Keratinocyte (primary cell): Measurements from ENCODE around the gene SEZ6L2. TPM values are rescaled to one million over a fixed set of nuclear protein-coding genes. Genes with fewer than 3 reads are reported as not detected.

Source experiments
- DNase-seq: peaks from one replicate; pipeline ENCODE4 v3.0.0-alpha.2; 2011; ENCODE audit warnings: low read depth, missing footprints, low spot score
- FAIRE-seq: peaks from 2 replicates; lab custom pipeline; 2011; peaks lifted over from hg19 to GRCh38; lab: Jason Lieb, UNC
- H2AFZ ChIP-seq: 2 replicates; pipeline ENCODE4 v1.6.0; 2012; ENCODE audit warnings: low read length, control low read depth, inconsistent platforms; ENCODE audit not compliant: control insufficient read depth
- H3K27ac ChIP-seq: 2 replicates; pipeline ENCODE4 v1.5.1; 2011; ENCODE audit warnings: low read length; ENCODE audit not compliant: control insufficient read depth, insufficient read depth
- H3K27me3 ChIP-seq: 3 replicates; pipeline ENCODE4 v1.6.0; 2011; ENCODE audit warnings: low read length; ENCODE audit not compliant: control insufficient read depth, insufficient read depth; ENCODE audit errors: extremely low read depth
- H3K36me3 ChIP-seq, 2 experiments: 2 replicates in 1 of 2; 3 replicates in 1 of 2; pipeline ENCODE4 v1.5.1; 2011; ENCODE audit warnings: low read length in 2 of 2, mild to moderate bottlenecking in 1 of 2; ENCODE audit not compliant: control insufficient read depth in 2 of 2, insufficient read depth in 2 of 2; ENCODE audit errors: extremely low read depth in 1 of 2
- H3K4me1 ChIP-seq: 3 replicates; pipeline ENCODE4 v1.5.1; 2011; ENCODE audit warnings: low read length; ENCODE audit not compliant: control insufficient read depth, insufficient read depth; ENCODE audit errors: extremely low read depth
- H3K4me2 ChIP-seq: 3 replicates; pipeline ENCODE4 v1.6.0; 2011; ENCODE audit warnings: low read depth, low read length; ENCODE audit not compliant: control insufficient read depth, insufficient read depth; ENCODE audit errors: extremely low read depth
- H3K4me3 ChIP-seq, 3 experiments: fragments of 200-600 bp in 1 of 3; sonication (generic) in 1 of 3; 2 replicates in 2 of 3; 3 replicates in 1 of 3; pipeline ENCODE4 v1.5.1; 2011 to 2016; ENCODE audit warnings: low read length in 3 of 3, mild to moderate bottlenecking in 3 of 3, control low read depth in 2 of 3, inconsistent platforms in 1 of 3, low read depth in 1 of 3, mixed read lengths in 1 of 3, mixed run types in 1 of 3, moderate library complexity in 1 of 3; ENCODE audit not compliant: control insufficient read depth in 2 of 3, insufficient read depth in 2 of 3; ENCODE audit errors: extremely low read depth in 1 of 3
- H3K79me2 ChIP-seq: 2 replicates; pipeline ENCODE4 v1.6.0; 2012; ENCODE audit warnings: low read length; ENCODE audit not compliant: control insufficient read depth, insufficient read depth
- H3K9ac ChIP-seq: 3 replicates; pipeline ENCODE4 v1.6.0; 2011; ENCODE audit warnings: low read length; ENCODE audit not compliant: control insufficient read depth, insufficient read depth; ENCODE audit errors: extremely low read depth
- H3K9me1 ChIP-seq: 3 replicates; pipeline ENCODE4 v1.6.0; 2011; ENCODE audit warnings: low read length; ENCODE audit not compliant: control insufficient read depth, insufficient read depth; ENCODE audit errors: extremely low read depth
- H3K9me3 ChIP-seq: 2 replicates; pipeline ENCODE4 v1.5.1; 2012; ENCODE audit warnings: low read depth, low read length; ENCODE audit not compliant: control insufficient read depth
- H4K20me1 ChIP-seq: 3 replicates; pipeline ENCODE4 v1.6.0; 2011; ENCODE audit warnings: low read length; ENCODE audit not compliant: control insufficient read depth, insufficient read depth; ENCODE audit errors: extremely low read depth
- EZH2 ChIP-seq: IDR thresholded peaks from one replicate; pipeline ENCODE4 v1.6.1; 2012; ENCODE audit warnings: inconsistent platforms, mild to moderate bottlenecking, low read length, moderate library complexity
- dilution Hi-C: fragments of 300-500 bp; cut with MboI; formaldehyde crosslinking; loops from one replicate; pipeline ENCODE4 v1.7.0; 2020; ENCODE audit warnings: low sequenced_read_pairs; ENCODE audit not compliant: extremely low pct_ligation_motif_present
- polyA plus RNA-seq, 5 experiments: library from polyadenylated mRNA; depleted of rRNA in 3 of 5; stranded (reverse) in 3 of 5; stranded (forward) in 1 of 5; unstranded in 1 of 5; fragments of >200 nt; gene quantifications; 1 replicate in 1 of 5; 2 replicates in 3 of 5; 3 replicates in 1 of 5; pipeline versions ENCODE4 v1.2.1 to v1.2.3, GENCODE V29; 2011 to 2012; ENCODE audit warnings: missing spikeins in 2 of 5, low read depth in 1 of 5, low replicate concordance in 1 of 5
- TF ChIP-seq, protein P1 (sequence below), 3 experiments: IDR thresholded peaks in 1 of 3; conservative IDR thresholded peaks in 1 of 3; optimal IDR thresholded peaks in 1 of 3; 2 replicates in 2 of 3; 3 replicates in 1 of 3; pipeline versions ENCODE3 to v1.5.1; 2011; ENCODE audit warnings: low read length in 3 of 3, mild to moderate bottlenecking in 3 of 3, moderate library complexity in 2 of 3, control low read depth in 1 of 3, inconsistent platforms in 1 of 3; ENCODE audit not compliant: insufficient read depth in 2 of 3; ENCODE audit errors: extremely low read depth in 1 of 3

SEZ6L2 gene
- polyA plus RNA-seq, 1 donor (not counting 4 experiments of a cell fraction or from before 2014, with no cell fraction given), result 0.68 TPM

DNA sequence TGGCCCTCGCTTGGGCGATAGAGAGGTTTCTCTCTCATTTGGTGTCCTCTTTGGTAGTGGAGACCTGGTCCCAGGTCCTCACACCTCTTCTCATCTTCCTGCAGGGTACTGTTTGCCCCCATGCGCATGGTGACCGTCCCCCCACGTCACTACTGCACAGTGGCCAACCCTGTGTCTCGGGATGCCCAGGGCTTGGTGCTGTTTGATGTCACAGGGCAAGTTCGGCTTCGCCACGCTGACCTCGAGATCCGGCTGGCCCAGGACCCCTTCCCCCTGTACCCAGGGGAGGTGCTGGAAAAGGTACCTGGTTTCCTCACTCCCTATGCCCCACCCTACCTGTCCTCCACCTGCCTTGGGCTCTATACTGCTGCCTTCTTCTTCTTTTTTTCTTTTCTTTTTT is 68.6 kb downstream of the SEZ6L2 start:
- Histone ChIP-seq H3K9ac (no peak overlapping the region), H3K27me3 (no peaks in the 10 kb centered on the region), H3K27ac (no peak overlapping the region), H3K4me1 (no peaks in the 10 kb centered on the region), H3K79me2 (peaks cover 28% of the 10 kb centered on the region), H2AFZ (no peak overlapping the region), H3K9me3 (no peaks in the 10 kb centered on the region), H4K20me1 (no peaks in the 10 kb centered on the region), H3K4me3 (no peak overlapping the region), H3K9me1 (no peaks in the 10 kb centered on the region), H3K36me3 (peaks cover 17 to 31% of the 10 kb centered on the region in 2 experiments), H3K4me2 (no peak overlapping the region)
- FAIRE-seq, result no peak
- TF ChIP-seq EZH2, result no peak
- TF ChIP-seq, protein P1, sequence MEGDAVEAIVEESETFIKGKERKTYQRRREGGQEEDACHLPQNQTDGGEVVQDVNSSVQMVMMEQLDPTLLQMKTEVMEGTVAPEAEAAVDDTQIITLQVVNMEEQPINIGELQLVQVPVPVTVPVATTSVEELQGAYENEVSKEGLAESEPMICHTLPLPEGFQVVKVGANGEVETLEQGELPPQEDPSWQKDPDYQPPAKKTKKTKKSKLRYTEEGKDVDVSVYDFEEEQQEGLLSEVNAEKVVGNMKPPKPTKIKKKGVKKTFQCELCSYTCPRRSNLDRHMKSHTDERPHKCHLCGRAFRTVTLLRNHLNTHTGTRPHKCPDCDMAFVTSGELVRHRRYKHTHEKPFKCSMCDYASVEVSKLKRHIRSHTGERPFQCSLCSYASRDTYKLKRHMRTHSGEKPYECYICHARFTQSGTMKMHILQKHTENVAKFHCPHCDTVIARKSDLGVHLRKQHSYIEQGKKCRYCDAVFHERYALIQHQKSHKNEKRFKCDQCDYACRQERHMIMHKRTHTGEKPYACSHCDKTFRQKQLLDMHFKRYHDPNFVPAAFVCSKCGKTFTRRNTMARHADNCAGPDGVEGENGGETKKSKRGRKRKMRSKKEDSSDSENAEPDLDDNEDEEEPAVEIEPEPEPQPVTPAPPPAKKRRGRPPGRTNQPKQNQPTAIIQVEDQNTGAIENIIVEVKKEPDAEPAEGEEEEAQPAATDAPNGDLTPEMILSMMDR (optimal IDR thresholded peaks at IDR 0.05 in 1 of 3, IDR thresholded peaks at IDR 0.05 in 1 of 3, conservative IDR thresholded peaks at IDR 0.05 in 1 of 3; ENCODE audit: extremely low read depth in 1 of 3, insufficient read depth in 2 of 3, low read length in 3 of 3), result no peak
- no peak for DNase-seq
- dilution Hi-C loops, result no loop called here

DNA sequence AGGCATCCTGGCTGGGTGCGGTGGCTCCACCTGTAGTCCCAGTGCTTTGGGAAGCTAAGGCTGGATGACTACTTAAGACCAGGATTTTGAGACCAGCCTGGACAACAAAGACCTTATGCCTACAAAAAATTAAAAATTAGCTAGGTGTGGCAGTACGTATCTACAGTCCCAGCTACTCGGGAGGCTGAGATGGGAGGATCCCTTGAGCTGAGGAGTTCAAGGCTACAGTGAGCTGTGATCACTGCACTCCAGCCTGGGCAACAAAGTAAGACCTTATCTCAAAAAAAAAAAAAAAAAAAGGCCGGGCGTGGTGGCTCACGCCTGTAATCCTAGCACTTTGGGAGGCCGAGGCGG is 73.0 kb downstream of the SEZ6L2 start:
- H3K79me2 ChIP-seq, result peaks cover 65% of the 10 kb centered on the region
- H3K9me1 ChIP-seq, result peaks cover 6% of the 10 kb centered on the region
- H3K4me3 ChIP-seq, result no peak overlapping the region
- no peak overlapping the region for H3K9ac ChIP-seq
- H3K36me3 ChIP-seq, result peaks cover 6 to 11% of the 10 kb centered on the region in 2 experiments
- DNase-seq (no peak), FAIRE-seq (no peak)
- no peaks in the 10 kb centered on the region for H4K20me1 ChIP-seq
- no peak overlapping the region for H3K27ac ChIP-seq
- dilution Hi-C loops, result no loop called here
- H2AFZ ChIP-seq, result no peak overlapping the region
- no peak overlapping the region for H3K4me2 ChIP-seq
- peaks cover 36% of the 10 kb centered on the region for H3K4me1 ChIP-seq
- no peaks in the 10 kb centered on the region for H3K27me3 ChIP-seq
- H3K9me3 ChIP-seq, result no peaks in the 10 kb centered on the region
- TF ChIP-seq, protein P1 (optimal IDR thresholded peaks at IDR 0.05 in 1 of 3, IDR thresholded peaks at IDR 0.05 in 1 of 3, conservative IDR thresholded peaks at IDR 0.05 in 1 of 3; ENCODE audit: extremely low read depth in 1 of 3, insufficient read depth in 2 of 3, low read length in 3 of 3), result no peak
- TF ChIP-seq EZH2, result no peak
